Neural progenitor cell (in vitro differentiated cells): Measurements from ENCODE around the gene MAST2. TPM values are rescaled to one million over a fixed set of nuclear protein-coding genes. Genes with fewer than 3 reads are reported as not detected.

ENCODE experiments used
- DNase-seq: peaks from one replicate; pipeline ENCODE4 v3.0.0-alpha.2; 2016; ENCODE audit warnings: low spot score
- H2AFZ ChIP-seq: fragments of 200-600 bp; sonication (generic); replicated peaks from 2 replicates; pipeline ENCODE4 v1.6.1; 2016; ENCODE audit warnings: antibody characterized with exemption
- H3F3A ChIP-seq: fragments of 200-600 bp; sonication (generic); 2 replicates; pipeline ENCODE4 v1.6.1; 2016; ENCODE audit warnings: antibody characterized with exemption, low read depth
- H3K27ac ChIP-seq: fragments of 200-600 bp; sonication (generic); 2 replicates; pipeline ENCODE4 v1.5.1; 2016; ENCODE audit warnings: mild to moderate bottlenecking
- H3K27me3 ChIP-seq: fragments of 200-600 bp; sonication (generic); 2 replicates; pipeline ENCODE4 v1.6.1; 2016; ENCODE audit warnings: mild to moderate bottlenecking, moderate library complexity
- H3K36me3 ChIP-seq: fragments of 200-600 bp; sonication (generic); 2 replicates; pipeline ENCODE4 v1.5.1; 2016
- H3K4me1 ChIP-seq: fragments of 200-600 bp; sonication (generic); 2 replicates; pipeline ENCODE4 v1.6.1; 2016; ENCODE audit warnings: mixed run types
- H3K4me2 ChIP-seq: fragments of 200-600 bp; sonication (generic); 2 replicates; pipeline ENCODE4 v1.6.1; 2016
- H3K4me3 ChIP-seq: fragments of 200-600 bp; sonication (generic); 2 replicates; pipeline ENCODE4 v1.5.1; 2016
- H3K79me2 ChIP-seq: fragments of 200-600 bp; sonication (generic); 2 replicates; pipeline ENCODE4 v1.6.1; 2016; ENCODE audit warnings: low read depth
- H3K9ac ChIP-seq: fragments of 200-600 bp; sonication (generic); 2 replicates; pipeline ENCODE4 v1.6.1; 2016
- H3K9me3 ChIP-seq: fragments of 200-600 bp; sonication (generic); 2 replicates; pipeline ENCODE4 v1.5.1; 2016; ENCODE audit warnings: low read depth
- H4K20me1 ChIP-seq: fragments of 200-600 bp; sonication (generic); 2 replicates; pipeline ENCODE4 v1.6.1; 2016; ENCODE audit warnings: low read depth
- H3K27ac Mint-ChIP-seq: 3 replicates; pipeline ENCODE4 v1.8.0; 2021; ENCODE audit warnings: mixed read lengths
- H3K27me3 Mint-ChIP-seq: 2 replicates; pipeline ENCODE4 v1.8.0; 2022; ENCODE audit warnings: low read depth, mild to moderate bottlenecking, inconsistent platforms, moderate library complexity, mixed read lengths; ENCODE audit not compliant: insufficient read depth
- H3K36me3 Mint-ChIP-seq: 3 replicates; pipeline ENCODE4 v1.8.0; 2021; ENCODE audit warnings: mixed read lengths
- H3K4me1 Mint-ChIP-seq: 3 replicates; pipeline ENCODE4 v1.8.0; 2021; ENCODE audit warnings: mixed read lengths
- H3K4me3 Mint-ChIP-seq: 3 replicates; pipeline ENCODE4 v1.8.0; 2021; ENCODE audit warnings: mild to moderate bottlenecking, moderate library complexity, mixed read lengths
- H3K9me3 Mint-ChIP-seq: 3 replicates; pipeline ENCODE4 v1.8.0; 2020; ENCODE audit warnings: mixed read lengths
- EZH2 ChIP-seq: fragments of 200-600 bp; sonication (generic); IDR thresholded peaks from 2 replicates; pipeline ENCODE4 v1.6.1; 2017; ENCODE audit warnings: antibody characterized with exemption, mild to moderate bottlenecking, moderate library complexity
- EZH2phosphoT487 ChIP-seq: fragments of 200-600 bp; sonication (generic); IDR thresholded peaks from 2 replicates; pipeline ENCODE4 v1.6.1; 2017; ENCODE audit warnings: antibody characterized with exemption
- total RNA-seq: library from RNA; depleted of rRNA; stranded (reverse); fragments of >200 nt; gene quantifications from 2 replicates; pipeline ENCODE4 v1.2.3, GENCODE V29; 2015; ENCODE audit warnings: low replicate concordance
- TF ChIP-seq, protein P1 (sequence below): fragments of 200-600 bp; sonication (generic); IDR thresholded peaks from 2 replicates; pipeline ENCODE4 v1.5.1; 2017; ENCODE audit warnings: antibody characterized with exemption, mild to moderate bottlenecking

The MAST2 gene
- total RNA-seq, 1 donor from 2014 or later: 5.5 TPM

DNA sequence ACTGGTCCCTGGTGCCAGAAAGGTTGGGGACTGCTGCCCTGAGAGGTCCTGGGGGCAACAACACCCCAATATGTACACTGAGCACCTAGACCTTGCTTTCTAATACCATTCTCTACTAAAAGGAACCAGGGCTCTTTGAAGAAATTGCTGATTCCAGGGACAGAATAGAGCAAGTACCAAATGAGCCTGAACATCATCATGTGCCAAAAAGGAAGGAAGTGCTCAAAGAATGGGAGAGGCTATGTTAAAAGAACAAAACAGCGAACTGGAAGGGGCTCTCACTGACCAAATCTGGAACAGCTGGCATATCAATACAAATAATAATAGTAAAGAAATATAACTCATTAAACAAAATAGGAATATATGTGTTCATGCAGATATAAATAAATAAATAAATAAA, 278.2 kb downstream of the MAST2 start:
- DNase-seq: no peak
- no peak overlapping the region for H3K4me2 ChIP-seq
- H3F3A ChIP-seq: peaks cover 14% of the 10 kb centered on the region
- Mint-ChIP-seq H3K36me3 (peaks cover 32% of the 10 kb centered on the region), H3K4me3 (no peak overlapping the region), H3K27ac (no peak overlapping the region), H3K27me3 (no peaks in the 10 kb centered on the region), H3K4me1 (no peaks in the 10 kb centered on the region), H3K9me3 (peaks cover 6% of the 10 kb centered on the region)
- no peaks in the 10 kb centered on the region for H3K27me3 ChIP-seq
- H3K4me1 ChIP-seq: peaks cover 3% of the 10 kb centered on the region
- no peak overlapping the region for H2AFZ ChIP-seq
- TF ChIP-seq EZH2 (no peak), EZH2phosphoT487 (no peak)
- TF ChIP-seq, protein P1, sequence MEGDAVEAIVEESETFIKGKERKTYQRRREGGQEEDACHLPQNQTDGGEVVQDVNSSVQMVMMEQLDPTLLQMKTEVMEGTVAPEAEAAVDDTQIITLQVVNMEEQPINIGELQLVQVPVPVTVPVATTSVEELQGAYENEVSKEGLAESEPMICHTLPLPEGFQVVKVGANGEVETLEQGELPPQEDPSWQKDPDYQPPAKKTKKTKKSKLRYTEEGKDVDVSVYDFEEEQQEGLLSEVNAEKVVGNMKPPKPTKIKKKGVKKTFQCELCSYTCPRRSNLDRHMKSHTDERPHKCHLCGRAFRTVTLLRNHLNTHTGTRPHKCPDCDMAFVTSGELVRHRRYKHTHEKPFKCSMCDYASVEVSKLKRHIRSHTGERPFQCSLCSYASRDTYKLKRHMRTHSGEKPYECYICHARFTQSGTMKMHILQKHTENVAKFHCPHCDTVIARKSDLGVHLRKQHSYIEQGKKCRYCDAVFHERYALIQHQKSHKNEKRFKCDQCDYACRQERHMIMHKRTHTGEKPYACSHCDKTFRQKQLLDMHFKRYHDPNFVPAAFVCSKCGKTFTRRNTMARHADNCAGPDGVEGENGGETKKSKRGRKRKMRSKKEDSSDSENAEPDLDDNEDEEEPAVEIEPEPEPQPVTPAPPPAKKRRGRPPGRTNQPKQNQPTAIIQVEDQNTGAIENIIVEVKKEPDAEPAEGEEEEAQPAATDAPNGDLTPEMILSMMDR: no peak
- no peaks in the 10 kb centered on the region for H3K9me3 ChIP-seq
- no peak overlapping the region for H3K9ac ChIP-seq
- H4K20me1 ChIP-seq: peaks cover 100% of the 10 kb centered on the region
- H3K36me3 ChIP-seq: peaks cover 13% of the 10 kb centered on the region
- H3K4me3 ChIP-seq: no peak overlapping the region
- peaks cover 97% of the 10 kb centered on the region for H3K79me2 ChIP-seq
- H3K27ac ChIP-seq: no peak overlapping the region

DNA sequence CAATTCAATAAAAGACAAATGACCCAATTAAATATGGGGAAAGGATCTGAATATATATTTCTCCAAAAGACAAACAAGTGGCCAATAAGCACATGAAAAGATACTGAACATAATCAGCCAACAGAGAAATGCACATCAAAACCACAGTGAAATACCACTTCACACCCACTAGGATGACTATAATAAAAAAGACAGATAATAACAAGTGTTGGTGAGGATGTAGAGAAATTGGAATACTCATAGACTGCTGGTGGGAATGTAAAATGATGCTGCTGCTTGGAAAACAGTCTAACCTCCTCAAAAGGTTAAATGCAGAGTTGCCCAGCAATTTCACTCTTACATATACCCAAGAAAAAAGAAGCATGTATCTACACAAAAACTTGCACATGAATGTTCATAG, 280.2 kb downstream of the MAST2 start:
- Histone ChIP-seq H3K4me3 (no peak overlapping the region), H3K27me3 (no peaks in the 10 kb centered on the region), H3K9ac (no peak overlapping the region), H3K4me2 (no peak overlapping the region), H2AFZ (no peak overlapping the region), H3K27ac (no peak overlapping the region), H3F3A (peaks cover 22% of the 10 kb centered on the region), H4K20me1 (peaks cover 100% of the 10 kb centered on the region), H3K9me3 (no peaks in the 10 kb centered on the region), H3K4me1 (peaks cover 17% of the 10 kb centered on the region), H3K36me3 (peaks cover 7% of the 10 kb centered on the region), H3K79me2 (peaks cover 100% of the 10 kb centered on the region)
- H3K27ac Mint-ChIP-seq: no peak overlapping the region
- TF ChIP-seq EZH2phosphoT487: no peak
- TF ChIP-seq, protein P1: no peak
- no peak for TF ChIP-seq EZH2
- H3K36me3 Mint-ChIP-seq: peaks cover 31% of the 10 kb centered on the region
- DNase-seq: no peak
- H3K27me3 Mint-ChIP-seq: no peaks in the 10 kb centered on the region
- no peaks in the 10 kb centered on the region for H3K4me1 Mint-ChIP-seq
- H3K9me3 Mint-ChIP-seq: peaks cover 6% of the 10 kb centered on the region
- no peak overlapping the region for H3K4me3 Mint-ChIP-seq

DNA sequence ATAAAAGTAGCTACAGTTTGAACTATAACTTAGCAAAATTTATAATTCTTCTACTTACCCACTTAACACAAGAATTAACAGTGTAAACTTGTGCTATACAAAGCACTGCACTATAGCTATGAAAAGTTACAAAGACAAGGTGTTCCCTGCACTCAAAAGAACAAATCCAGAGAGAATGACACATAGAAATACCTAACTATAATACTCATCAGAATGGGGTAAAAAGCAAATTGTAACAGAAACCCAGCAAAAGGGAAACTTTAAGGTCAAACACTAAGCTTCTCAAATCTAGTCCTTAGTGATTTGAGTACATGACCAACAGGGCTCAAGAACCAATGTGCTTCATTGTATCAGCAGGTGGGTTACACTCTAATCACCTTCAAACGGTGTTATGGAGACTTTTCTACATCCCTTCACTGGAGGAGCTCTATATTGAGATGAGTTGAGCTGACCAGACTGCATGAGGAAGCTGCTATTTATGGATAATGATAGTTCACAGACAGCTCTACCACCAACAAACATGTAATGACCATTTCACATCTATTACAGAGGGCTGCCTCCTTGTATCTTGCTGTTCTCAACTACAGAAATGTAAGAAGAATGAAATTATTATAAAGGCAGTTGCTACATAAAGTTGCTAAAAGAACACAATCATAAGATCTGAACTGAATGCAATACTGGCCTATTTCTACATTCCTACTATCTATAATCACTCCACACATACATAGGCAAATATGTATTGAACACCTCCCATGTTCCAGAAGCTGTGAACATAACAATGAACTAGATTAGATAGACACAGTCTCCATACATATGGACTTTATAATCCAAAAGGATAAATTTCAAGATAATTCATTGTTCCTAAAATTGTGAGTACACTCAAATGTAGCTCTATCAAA, 281.4 kb downstream of the MAST2 start:
- Histone ChIP-seq H3K4me2 (no peak overlapping the region), H3F3A (peaks cover 22% of the 10 kb centered on the region), H3K79me2 (peaks cover 100% of the 10 kb centered on the region)

More for the DNA sequence above, 281.4 kb downstream of the MAST2 start:
- no peak overlapping the region for H3K27ac ChIP-seq
- TF ChIP-seq, protein P1: no peak
- no peak for TF ChIP-seq EZH2phosphoT487
- no peak for TF ChIP-seq EZH2
- H3K4me3 ChIP-seq: no peak overlapping the region
- H3K36me3 ChIP-seq: peaks cover 7% of the 10 kb centered on the region
- Mint-ChIP-seq H3K9me3 (peaks cover 6% of the 10 kb centered on the region), H3K36me3 (peaks cover 32% of the 10 kb centered on the region), H3K4me3 (no peak overlapping the region), H3K27me3 (no peaks in the 10 kb centered on the region), H3K27ac (no peak overlapping the region), H3K4me1 (no peaks in the 10 kb centered on the region)
- DNase-seq: no peak
- no peak overlapping the region for H3K9ac ChIP-seq
- H4K20me1 ChIP-seq: peaks cover 100% of the 10 kb centered on the region
- no peaks in the 10 kb centered on the region for H3K27me3 ChIP-seq
- H2AFZ ChIP-seq: no peak overlapping the region
- H3K4me1 ChIP-seq: peaks cover 17% of the 10 kb centered on the region
- no peaks in the 10 kb centered on the region for H3K9me3 ChIP-seq

Other genes with a start within 250 kb of the MAST2 start
- 337 and 436 TPM in 2 replicates for gene NASP, start 219.6 kb upstream of the MAST2 start, total RNA-seq
- 1.5 and 1.7 TPM in 2 replicates for gene CCDC17, start 179.6 kb upstream of the MAST2 start, total RNA-seq
- 147 and 262 TPM in 2 replicates for gene GPBP1L1, start 117.1 kb upstream of the MAST2 start, total RNA-seq
- gene TMEM69, start 115.4 kb upstream of the MAST2 start, total RNA-seq: 56.0 and 65.2 TPM in 2 replicates
- 10.0 and 15.0 TPM in 2 replicates for gene IPP, start 53.0 kb upstream of the MAST2 start, total RNA-seq